ENCODE measurements around the gene MCF2.

Gene MCF2

GRCh38 chrX:139734996-139735395 lies 27.0 kb upstream of the MCF2 start:
- peaks cover 3% of the 10 kb centered on the region; the same call in 1 of the 2 replicates for H3K36me3 ChIP-seq (ENCODE audit: insufficient read depth, low read length)
- H3F3A ChIP-seq (ENCODE audit: insufficient read depth, low read length): no peaks in the 10 kb centered on the region
- no peak overlapping the region for H2AFZ ChIP-seq (ENCODE audit: low read length)
- no peaks in the 10 kb centered on the region for H3K79me2 ChIP-seq (ENCODE audit: insufficient read depth, low read length)
- H3K9ac ChIP-seq (ENCODE audit: low read length): no peak overlapping the region
- H3K9me3 ChIP-seq (ENCODE audit: low read length): no peaks in the 10 kb centered on the region
- H3K27ac ChIP-seq (ENCODE audit: low read depth, low read length, poor library complexity, severe bottlenecking): no peak overlapping the region
- H3K27me3 ChIP-seq (ENCODE audit: insufficient read depth, low read length): no peaks in the 10 kb centered on the region
- H3K9me2 ChIP-seq (ENCODE audit: low read depth, low read length): no peaks in the 10 kb centered on the region
- H3K4me2 ChIP-seq (ENCODE audit: low read length): no peak overlapping the region
- TF ChIP-seq CTCF (IDR thresholded peaks at IDR 0.05; ENCODE audit: low read length) (no peak), EZH2 (IDR thresholded peaks at IDR 0.05; ENCODE audit: borderline replicate concordance, low read length) (no peak)
- H3K4me3 ChIP-seq (ENCODE audit: low read depth, low read length, poor library complexity, severe bottlenecking): no peak overlapping the region
- no peaks in the 10 kb centered on the region for H4K20me1 ChIP-seq (ENCODE audit: insufficient read depth, low read length)
- H3K4me1 ChIP-seq (ENCODE audit: insufficient read depth, low read length, severe bottlenecking): no peaks in the 10 kb centered on the region

- H4K20me1 ChIP-seq (ENCODE audit: insufficient read depth, low read length): no peaks in the 10 kb centered on the region
- H3K27ac ChIP-seq (ENCODE audit: low read depth, low read length, poor library complexity, severe bottlenecking): no peak overlapping the region
- no peaks in the 10 kb centered on the region for H3K9me3 ChIP-seq (ENCODE audit: low read length)
- no peak for TF ChIP-seq EZH2 (IDR thresholded peaks at IDR 0.05; ENCODE audit: borderline replicate concordance, low read length)
- no peak for TF ChIP-seq CTCF (IDR thresholded peaks at IDR 0.05; ENCODE audit: low read length)
- H3K79me2 ChIP-seq (ENCODE audit: insufficient read depth, low read length): no peaks in the 10 kb centered on the region
- no peaks in the 10 kb centered on the region for H3K9me2 ChIP-seq (ENCODE audit: low read depth, low read length)
- no peak overlapping the region for H3K9ac ChIP-seq (ENCODE audit: low read length)
- no peaks in the 10 kb centered on the region for H3K27me3 ChIP-seq (ENCODE audit: insufficient read depth, low read length)
- H3K4me1 ChIP-seq (ENCODE audit: insufficient read depth, low read length, severe bottlenecking): no peaks in the 10 kb centered on the region
- H3F3A ChIP-seq (ENCODE audit: insufficient read depth, low read length): no peaks in the 10 kb centered on the region
- no peaks in the 10 kb centered on the region for H3K36me3 ChIP-seq (ENCODE audit: insufficient read depth, low read length)
- H2AFZ ChIP-seq (ENCODE audit: low read length): no peak overlapping the region
- H3K4me2 ChIP-seq (ENCODE audit: low read length): no peak overlapping the region
- no peak overlapping the region for H3K4me3 ChIP-seq (ENCODE audit: low read depth, low read length, poor library complexity, severe bottlenecking)
Measured at GRCh38 chrX:139725720-139726119, 17.8 kb upstream of the MCF2 start.

GRCh38 chrX:139724626-139725025 lies 16.7 kb upstream of the MCF2 start:
- Histone ChIP-seq H3K79me2 (ENCODE audit: insufficient read depth, low read length) (no peaks in the 10 kb centered on the region), H3K27me3 (ENCODE audit: insufficient read depth, low read length) (no peaks in the 10 kb centered on the region), H3K9me2 (ENCODE audit: low read depth, low read length) (no peaks in the 10 kb centered on the region), H3K9me3 (ENCODE audit: low read length) (no peaks in the 10 kb centered on the region), H3K4me2 (ENCODE audit: low read length) (no peak overlapping the region), H3K27ac (ENCODE audit: low read depth, low read length, poor library complexity, severe bottlenecking) (no peak overlapping the region), H4K20me1 (ENCODE audit: insufficient read depth, low read length) (no peaks in the 10 kb centered on the region), H3K36me3 (ENCODE audit: insufficient read depth, low read length) (no peaks in the 10 kb centered on the region), H3K4me1 (ENCODE audit: insufficient read depth, low read length, severe bottlenecking) (no peaks in the 10 kb centered on the region), H3F3A (ENCODE audit: insufficient read depth, low read length) (no peaks in the 10 kb centered on the region), H3K4me3 (ENCODE audit: low read depth, low read length, poor library complexity, severe bottlenecking) (no peak overlapping the region), H3K9ac (ENCODE audit: low read length) (no peak overlapping the region), H2AFZ (ENCODE audit: low read length) (no peak overlapping the region)
- no peak for TF ChIP-seq CTCF (IDR thresholded peaks at IDR 0.05; ENCODE audit: low read length)
- TF ChIP-seq EZH2 (IDR thresholded peaks at IDR 0.05; ENCODE audit: borderline replicate concordance, low read length): no peak
